Measurements from ENCODE around the gene PPIP5K2.

Gene PPIP5K2

DNA sequence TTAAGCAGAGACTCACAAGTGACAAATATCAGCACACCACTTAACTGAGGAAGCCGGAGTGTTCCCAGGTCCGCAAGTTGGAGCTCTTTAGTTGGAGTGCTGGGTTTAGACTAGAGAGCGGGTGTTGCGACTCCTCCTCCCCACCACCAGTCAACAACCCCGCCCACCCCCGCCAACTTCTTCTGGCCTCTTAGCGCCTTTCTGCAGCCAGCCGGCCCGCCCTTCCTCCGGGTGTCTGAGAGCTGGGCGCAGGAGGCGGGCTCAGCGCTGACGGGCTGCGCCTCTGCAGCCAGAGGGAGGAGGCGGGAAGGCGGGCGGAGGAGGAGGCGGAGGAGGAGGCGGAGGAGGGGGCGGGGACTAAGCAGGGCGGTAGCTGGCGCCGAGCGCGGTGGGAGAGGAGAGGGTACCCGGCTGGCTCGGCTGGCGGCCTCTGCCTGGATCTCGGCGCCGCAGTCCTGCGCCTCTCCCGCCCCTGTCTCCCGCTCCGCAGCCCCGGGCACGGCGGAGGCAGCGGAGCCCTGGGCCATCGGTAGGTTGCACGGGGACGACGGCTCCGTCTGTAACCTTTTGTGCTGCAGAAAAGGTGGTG is 138.4 kb downstream of the PPIP5K2 start, which contains the start of gene MACIR:
Gene MACIR, plus strand, starts transcription at position 396 of the 589 bp plus-strand sequence. CDS start 17,157 bp downstream, outside the sequence.
- in situ Hi-C loops (cut with MboI; ENCODE audit: low pct_unique_long_range_greater_than_20kb, low sequenced_read_pairs, unreplicated experiment) = no loop called here
- peak; percentile 89 for DNase-seq (ENCODE audit: low spot score)
- TF ChIP-seq, protein P1, sequence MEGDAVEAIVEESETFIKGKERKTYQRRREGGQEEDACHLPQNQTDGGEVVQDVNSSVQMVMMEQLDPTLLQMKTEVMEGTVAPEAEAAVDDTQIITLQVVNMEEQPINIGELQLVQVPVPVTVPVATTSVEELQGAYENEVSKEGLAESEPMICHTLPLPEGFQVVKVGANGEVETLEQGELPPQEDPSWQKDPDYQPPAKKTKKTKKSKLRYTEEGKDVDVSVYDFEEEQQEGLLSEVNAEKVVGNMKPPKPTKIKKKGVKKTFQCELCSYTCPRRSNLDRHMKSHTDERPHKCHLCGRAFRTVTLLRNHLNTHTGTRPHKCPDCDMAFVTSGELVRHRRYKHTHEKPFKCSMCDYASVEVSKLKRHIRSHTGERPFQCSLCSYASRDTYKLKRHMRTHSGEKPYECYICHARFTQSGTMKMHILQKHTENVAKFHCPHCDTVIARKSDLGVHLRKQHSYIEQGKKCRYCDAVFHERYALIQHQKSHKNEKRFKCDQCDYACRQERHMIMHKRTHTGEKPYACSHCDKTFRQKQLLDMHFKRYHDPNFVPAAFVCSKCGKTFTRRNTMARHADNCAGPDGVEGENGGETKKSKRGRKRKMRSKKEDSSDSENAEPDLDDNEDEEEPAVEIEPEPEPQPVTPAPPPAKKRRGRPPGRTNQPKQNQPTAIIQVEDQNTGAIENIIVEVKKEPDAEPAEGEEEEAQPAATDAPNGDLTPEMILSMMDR (IDR thresholded peaks at IDR 0.05; ENCODE audit: extremely low read depth, insufficient read depth, missing control alignments) = no peak

GRCh38 chr5:103258957-103259704 is 139.0 kb downstream of the PPIP5K2 start:
- DNase-seq (ENCODE audit: low spot score) = peak; percentile 59
- in situ Hi-C loops (cut with MboI; ENCODE audit: low pct_unique_long_range_greater_than_20kb, low sequenced_read_pairs, unreplicated experiment) = no loop called here
- TF ChIP-seq, protein P1 (IDR thresholded peaks at IDR 0.05; ENCODE audit: extremely low read depth, insufficient read depth, missing control alignments) = peak; percentile 8

GRCh38 chr5:103259705-103260355 is 139.7 kb downstream of the PPIP5K2 start:
- in situ Hi-C loops (cut with MboI; ENCODE audit: low pct_unique_long_range_greater_than_20kb, low sequenced_read_pairs, unreplicated experiment) = no loop called here
- TF ChIP-seq, protein P1 (IDR thresholded peaks at IDR 0.05; ENCODE audit: extremely low read depth, insufficient read depth, missing control alignments) = no peak
- DNase-seq (ENCODE audit: low spot score) = no peak

- DNase-seq (ENCODE audit: low spot score) = peak; percentile 43
- in situ Hi-C loops (cut with MboI; ENCODE audit: low pct_unique_long_range_greater_than_20kb, low sequenced_read_pairs, unreplicated experiment) = no loop called here
- TF ChIP-seq, protein P1 (IDR thresholded peaks at IDR 0.05; ENCODE audit: extremely low read depth, insufficient read depth, missing control alignments) = no peak
These were observed 140.8 kb downstream of the PPIP5K2 start for GRCh38 chr5:103260951-103261350.
